ENCODE results near the gene OAT. TPM values are rescaled to one million over a fixed set of nuclear protein-coding genes. Genes with fewer than 3 reads are reported as not detected.

Gene OAT
- polyA plus RNA-seq, 2 of the 4 experiments (the other 2 are of a cell fraction) = 81.3 to 97.6 TPM

DNA sequence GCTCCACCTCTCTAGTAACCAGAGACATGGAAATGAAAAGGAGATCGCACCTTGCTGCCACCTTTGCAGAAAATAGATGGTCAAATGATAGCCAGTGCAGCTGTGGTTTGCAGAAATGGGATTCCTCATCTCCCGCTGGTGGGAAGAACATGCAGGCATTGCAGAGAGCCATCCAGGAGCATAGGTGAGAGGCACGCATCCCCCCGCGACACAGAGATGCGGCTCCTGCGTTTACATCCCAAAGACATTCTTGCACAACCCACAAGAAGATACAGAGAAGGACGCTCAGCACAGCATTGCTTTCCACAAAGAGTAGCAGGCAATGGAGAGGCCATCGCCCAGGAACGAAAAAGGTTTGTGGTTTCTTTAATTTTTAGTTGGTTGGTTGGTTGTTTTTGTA is 56.2 kb downstream of the OAT start:
- DNase-seq (ENCODE audit: low read depth in 1 of 2, low spot score in 1 of 2) = no peak
- no peaks in the 10 kb centered on the region for H3K4me1 ChIP-seq
- TF ChIP-seq RCOR1 (IDR thresholded peaks at IDR 0.05; ENCODE audit: low read depth, low read length) (no peak), HOXB13 (CRISPR knock-in tag; IDR thresholded peaks at IDR 0.05; ENCODE audit: low read depth) (no peak), BCL3 (IDR thresholded peaks at IDR 0.05) (no peak), EP300 (IDR thresholded peaks at IDR 0.05) (no peak), USF2 (IDR thresholded peaks at IDR 0.05) (no peak), HDAC2 (IDR thresholded peaks at IDR 0.05) (no peak), KDM5A (IDR thresholded peaks at IDR 0.05) (no peak), CHD4 (IDR thresholded peaks at IDR 0.05; ENCODE audit: borderline replicate concordance) (no peak), BHLHE40 (IDR thresholded peaks at IDR 0.05; ENCODE audit: low read depth, low read length) (no peak), HOXB5 (CRISPR knock-in tag; IDR thresholded peaks at IDR 0.05) (no peak), EHMT2 (IDR thresholded peaks at IDR 0.05; ENCODE audit: low read depth) (no peak), REST (IDR thresholded peaks at IDR 0.05) (no peak), HEYL (CRISPR knock-in tag; IDR thresholded peaks at IDR 0.05) (no peak), SREBF2 (IDR thresholded peaks at IDR 0.05) (no peak), FOXS1 (CRISPR knock-in tag; IDR thresholded peaks at IDR 0.05) (no peak)
- TF ChIP-seq, protein P1, sequence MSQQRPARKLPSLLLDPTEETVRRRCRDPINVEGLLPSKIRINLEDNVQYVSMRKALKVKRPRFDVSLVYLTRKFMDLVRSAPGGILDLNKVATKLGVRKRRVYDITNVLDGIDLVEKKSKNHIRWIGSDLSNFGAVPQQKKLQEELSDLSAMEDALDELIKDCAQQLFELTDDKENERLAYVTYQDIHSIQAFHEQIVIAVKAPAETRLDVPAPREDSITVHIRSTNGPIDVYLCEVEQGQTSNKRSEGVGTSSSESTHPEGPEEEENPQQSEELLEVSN (IDR thresholded peaks at IDR 0.05; ENCODE audit: borderline replicate concordance, low read depth) = no peak
- TF ChIP-seq, protein P2, sequence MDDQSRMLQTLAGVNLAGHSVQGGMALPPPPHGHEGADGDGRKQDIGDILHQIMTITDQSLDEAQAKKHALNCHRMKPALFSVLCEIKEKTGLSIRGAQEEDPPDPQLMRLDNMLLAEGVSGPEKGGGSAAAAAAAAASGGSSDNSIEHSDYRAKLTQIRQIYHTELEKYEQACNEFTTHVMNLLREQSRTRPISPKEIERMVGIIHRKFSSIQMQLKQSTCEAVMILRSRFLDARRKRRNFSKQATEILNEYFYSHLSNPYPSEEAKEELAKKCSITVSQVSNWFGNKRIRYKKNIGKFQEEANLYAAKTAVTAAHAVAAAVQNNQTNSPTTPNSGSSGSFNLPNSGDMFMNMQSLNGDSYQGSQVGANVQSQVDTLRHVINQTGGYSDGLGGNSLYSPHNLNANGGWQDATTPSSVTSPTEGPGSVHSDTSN (IDR thresholded peaks at IDR 0.05) = no peak
- no peaks in the 10 kb centered on the region for H3K9me3 ChIP-seq
- ATAC-seq = no peak
- ChIA-PET POLR2A (no interaction called here), CTCF (interaction anchor here (3.9 kb wide), 1 partner anchor 26 kb away, joined by 13 read pairs; no protein-coding TSS in a partner anchor)
- no peak overlapping the region for H3K4me2 ChIP-seq
- no peak overlapping the region for H3K4me3 ChIP-seq
- no peak overlapping the region for H3K27ac ChIP-seq
- 64% methylated on average over 10 of the region's 10 CpGs for WGBS (ENCODE audit: missing lambda C conversion rate)
- no peak for FAIRE-seq

DNA sequence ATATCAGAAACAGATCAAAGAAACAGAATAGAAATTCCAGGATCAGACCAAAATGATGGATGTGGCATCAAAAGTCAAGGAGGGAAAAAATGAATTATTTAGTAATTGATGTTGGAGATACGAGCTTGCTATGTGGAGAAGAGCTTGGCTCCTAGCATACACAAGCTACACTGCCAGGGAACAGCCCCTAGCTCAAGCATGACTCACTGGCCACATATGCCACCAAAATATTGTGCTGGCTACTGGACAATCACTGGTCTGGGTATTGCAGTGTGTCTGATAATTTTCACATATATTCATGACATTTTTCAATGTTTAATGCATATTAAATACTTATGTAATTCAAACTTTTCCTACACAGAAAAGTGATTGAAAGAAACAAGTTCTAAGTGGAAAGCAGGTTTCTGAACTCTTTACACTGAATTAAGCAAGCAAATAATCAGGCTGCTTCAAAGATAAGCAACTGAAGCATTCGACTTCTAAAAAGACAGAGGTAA is 59.3 kb downstream of the OAT start:
- FAIRE-seq (no peak), DNase-seq (ENCODE audit: low read depth in 1 of 2, low spot score in 1 of 2) (no peak), ATAC-seq (no peak)
- POLR2A ChIA-PET = no interaction called here
- H3K4me1 ChIP-seq = no peaks in the 10 kb centered on the region
- CTCF ChIA-PET = interaction anchor here (0.8 to 0.9 kb wide), 2 partner anchors 30 to 365 kb away, joined by 3 read pairs; no protein-coding TSS in a partner anchor
- no peak overlapping the region for H3K4me3 ChIP-seq
- no peak overlapping the region for H3K27ac ChIP-seq
- no peaks in the 10 kb centered on the region for H3K9me3 ChIP-seq
- no peak overlapping the region for H3K4me2 ChIP-seq
- whole genome bisulfite sequencing (ENCODE audit: missing lambda C conversion rate) = 46% methylated on average over 2 of the region's 2 CpGs
- TF ChIP-seq HOXB13 (CRISPR knock-in tag; IDR thresholded peaks at IDR 0.05; ENCODE audit: low read depth) = no peak
- no peak for TF ChIP-seq BCL3 (IDR thresholded peaks at IDR 0.05)
- no peak for TF ChIP-seq RFX5 (IDR thresholded peaks at IDR 0.05)
- no peak for TF ChIP-seq RCOR1 (IDR thresholded peaks at IDR 0.05; ENCODE audit: low read depth, low read length)

Data from A549 (cell line).